HCT116 (cell line): ENCODE measurements around the gene PATZ1.

Experiments used
- ATF3 ChIP-seq: IDR thresholded peaks from 2 replicates; pipeline ENCODE4 v1.6.1; 2012
- CEBPB ChIP-seq: IDR thresholded peaks from 2 replicates; pipeline ENCODE4 v1.6.1; 2012; ENCODE audit warnings: low read depth
- CTCF ChIP-seq, 3 experiments: fragments of 200-600 bp in 1 of 3; sonication (generic) in 1 of 3; IDR thresholded peaks in 2 of 3; conservative IDR thresholded peaks in 1 of 3; 2 replicates each; pipeline ENCODE4 v1.5.1; 2012 to 2017; ENCODE audit warnings: low read depth in 2 of 3, low read length in 2 of 3, antibody characterized with exemption in 1 of 3, borderline replicate concordance in 1 of 3, control low read depth in 1 of 3, mild to moderate bottlenecking in 1 of 3, mixed read lengths in 1 of 3, mixed run types in 1 of 3, moderate library complexity in 1 of 3; ENCODE audit not compliant: insufficient read depth in 1 of 3
- EGR1 ChIP-seq: IDR thresholded peaks from 2 replicates; pipeline ENCODE4 v1.6.1; 2012; ENCODE audit warnings: low read depth
- EZH2 ChIP-seq: fragments of 200-600 bp; sonication (generic); IDR thresholded peaks from 2 replicates; pipeline ENCODE4 v1.6.1; 2017; ENCODE audit warnings: antibody characterized with exemption, mixed run types
- MAX ChIP-seq: IDR thresholded peaks from 2 replicates; pipeline ENCODE4 v1.6.1; 2012
- POLR2A ChIP-seq: IDR thresholded peaks from 2 replicates; pipeline ENCODE4 v1.7.0; 2011; ENCODE audit warnings: borderline replicate concordance; ENCODE audit not compliant: insufficient read depth, insufficient read length; ENCODE audit errors: extremely low read depth
- POLR2AphosphoS5 ChIP-seq: IDR thresholded peaks from 2 replicates; pipeline ENCODE4 v1.6.1; 2011; ENCODE audit warnings: mild to moderate bottlenecking, low read depth, low read length, moderate library complexity
- REST ChIP-seq: IDR thresholded peaks from 2 replicates; pipeline ENCODE4 v1.6.1; 2012; ENCODE audit warnings: low read depth
- SP1 ChIP-seq: IDR thresholded peaks from 2 replicates; pipeline ENCODE4 v1.6.1; 2012; ENCODE audit warnings: low read depth

- TF ChIP-seq POLR2A (no peak), REST (no peak), SP1 (no peak), CEBPB (no peak), POLR2AphosphoS5 (no peak), ATF3 (no peak), EGR1 (no peak), CTCF (IDR thresholded peaks at IDR 0.05 in 2 of 3, conservative IDR thresholded peaks at IDR 0.05 in 1 of 3; ENCODE audit: borderline replicate concordance in 1 of 3, insufficient read depth in 1 of 3, low read depth in 2 of 3, low read length in 2 of 3) (no peak), EZH2 (no peak), MAX (no peak)
These were observed 19.3 kb downstream of the PATZ1 start for GRCh38 chr22:31326877-31327276.
